Upper lobe of left lung (tissue), 4 donors: ENCODE measurements around the gene UNC5A.
"Not testable (repeated sequence)": the region's sequence is repeated elsewhere in the genome, so short reads cannot be mapped to it uniquely, and the experiment has no call there.

ENCODE experiments used
- CTCF ChIP-seq, 6 experiments: fragments of 450-650 bp in 4 of 6; fragments of 200-600 bp in 2 of 6; sonication (generic) in 2 of 6; IDR thresholded peaks; one replicate each; pipeline ENCODE4 v1.5.1; 2016 to 2019; ENCODE audit warnings: antibody characterized with exemption in 6 of 6
- EP300 ChIP-seq, 4 donors: sonication (generic); formaldehyde crosslinking; IDR thresholded peaks; one replicate each; pipeline ENCODE4 v1.5.1; 2017; ENCODE audit warnings: antibody characterized with exemption in 4 of 4, control low read depth in 2 of 4
- POLR2A ChIP-seq, 4 donors: fragments of 450-650 bp; IDR thresholded peaks; one replicate each; pipeline ENCODE4 v1.5.1; 2016 to 2017; ENCODE audit warnings: antibody characterized with exemption in 4 of 4, mild to moderate bottlenecking in 2 of 4
- POLR2AphosphoS5 ChIP-seq, 2 donors: sonication (generic); formaldehyde crosslinking; IDR thresholded peaks; one replicate each; pipeline ENCODE4 v1.5.1; 2017; ENCODE audit warnings: antibody characterized with exemption in 2 of 2

- not testable (repeated sequence) for TF ChIP-seq CTCF, EP300, POLR2AphosphoS5, POLR2A (IDR thresholded peaks at IDR 0.05)
Measured at GRCh38 chr5:176872586-176872985, 62.2 kb downstream of the UNC5A start.
